ENCODE results near the gene SDK2.
"Not testable (repeated sequence)": the region's sequence is repeated elsewhere in the genome, so short reads cannot be mapped to it uniquely, and the experiment has no call there.

The SDK2 gene

GRCh38 chr17:73482251-73482716 lies 162.0 kb downstream of the SDK2 start:
- no peak for DNase-seq (ENCODE audit: low spot score)

- DNase-seq (ENCODE audit: low spot score) = no peak
These were observed 162.6 kb downstream of the SDK2 start for GRCh38 chr17:73481676-73482075.

- DNase-seq (ENCODE audit: low spot score) = no peak
These were observed 163.5 kb downstream of the SDK2 start for GRCh38 chr17:73480740-73481139.

GRCh38 chr17:73478768-73479424 lies 165.3 kb downstream of the SDK2 start:
- DNase-seq (ENCODE audit: low spot score) = peak; percentile 66

GRCh38 chr17:73478334-73478733 lies 165.9 kb downstream of the SDK2 start:
- DNase-seq (ENCODE audit: low spot score) = no peak

- DNase-seq (ENCODE audit: low spot score) = no peak
These were observed 167.3 kb downstream of the SDK2 start for GRCh38 chr17:73476890-73477350.

GRCh38 chr17:73474370-73474988 lies 169.8 kb downstream of the SDK2 start:
- DNase-seq (ENCODE audit: low spot score) = no peak

- DNase-seq (ENCODE audit: low spot score) = not testable (repeated sequence)
These were observed 171.5 kb downstream of the SDK2 start for GRCh38 chr17:73472715-73473114.

- no peak for DNase-seq (ENCODE audit: low spot score)
These were observed 172.3 kb downstream of the SDK2 start for GRCh38 chr17:73471924-73472323.

- no peak for DNase-seq (ENCODE audit: low spot score)
These were observed 173.9 kb downstream of the SDK2 start for GRCh38 chr17:73470316-73470826.

- DNase-seq (ENCODE audit: low spot score) = no peak
These were observed 174.9 kb downstream of the SDK2 start for GRCh38 chr17:73469311-73469710.

GRCh38 chr17:73468221-73468620 lies 176.0 kb downstream of the SDK2 start:
- DNase-seq (ENCODE audit: low spot score) = no peak

- no peak for DNase-seq (ENCODE audit: low spot score)
These were observed 176.6 kb downstream of the SDK2 start for GRCh38 chr17:73467651-73468050.

GRCh38 chr17:73466704-73467433 lies 177.4 kb downstream of the SDK2 start:
- no peak for DNase-seq (ENCODE audit: low spot score)

- no peak for DNase-seq (ENCODE audit: low spot score)
These were observed 178.4 kb downstream of the SDK2 start for GRCh38 chr17:73465953-73466230.

- DNase-seq (ENCODE audit: low spot score) = no peak
These were observed 178.9 kb downstream of the SDK2 start for GRCh38 chr17:73465130-73465952.

- DNase-seq (ENCODE audit: low spot score) = no peak
These were observed 179.8 kb downstream of the SDK2 start for GRCh38 chr17:73464447-73464846.

- no peak for DNase-seq (ENCODE audit: low spot score)
These were observed 180.4 kb downstream of the SDK2 start for GRCh38 chr17:73463821-73464220.

GRCh38 chr17:73462823-73463222 lies 181.4 kb downstream of the SDK2 start:
- no peak for DNase-seq (ENCODE audit: low spot score)

GRCh38 chr17:73459980-73460379 lies 184.3 kb downstream of the SDK2 start:
- no peak for DNase-seq (ENCODE audit: low spot score)

GRCh38 chr17:73455767-73456166 lies 188.5 kb downstream of the SDK2 start:
- peak; percentile 43 for DNase-seq (ENCODE audit: low spot score)

GRCh38 chr17:73455050-73455687 lies 189.1 kb downstream of the SDK2 start:
- peak; percentile 33 for DNase-seq (ENCODE audit: low spot score)

Data from iPS-NIHi11 (cell line).